CD4-positive, alpha-beta T cell treated with Interleukin-15 for 1 hour (primary cell): ENCODE results near the gene PTTG1.
A peak's percentile ranks its signal among the peaks of the same experiment; 100 is the strongest.
"Not testable (repeated sequence)": the region's sequence is repeated elsewhere in the genome, so short reads cannot be mapped to it uniquely, and the experiment has no call there.

ENCODE experiments used
- DNase-seq: peaks from one replicate; pipeline ENCODE4 v3.0.0-alpha.2; 2020

The PTTG1 gene

DNA sequence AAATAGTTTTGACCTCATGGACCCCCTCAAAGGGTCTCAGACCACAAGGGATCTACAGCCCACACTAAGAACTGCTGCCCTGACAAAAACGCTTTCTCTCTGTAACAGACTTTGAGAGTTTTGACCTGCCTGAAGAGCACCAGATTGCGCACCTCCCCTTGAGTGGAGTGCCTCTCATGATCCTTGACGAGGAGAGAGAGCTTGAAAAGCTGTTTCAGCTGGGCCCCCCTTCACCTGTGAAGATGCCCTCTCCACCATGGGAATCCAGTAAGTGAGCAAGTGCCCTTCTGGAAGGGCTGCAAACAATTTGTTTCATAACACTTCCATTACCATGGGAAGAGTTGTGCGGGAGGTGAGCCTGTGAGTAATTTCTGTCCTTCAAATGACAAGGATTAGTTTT, 6.0 kb downstream of the PTTG1 start:
- DNase-seq, result no peak

DNA sequence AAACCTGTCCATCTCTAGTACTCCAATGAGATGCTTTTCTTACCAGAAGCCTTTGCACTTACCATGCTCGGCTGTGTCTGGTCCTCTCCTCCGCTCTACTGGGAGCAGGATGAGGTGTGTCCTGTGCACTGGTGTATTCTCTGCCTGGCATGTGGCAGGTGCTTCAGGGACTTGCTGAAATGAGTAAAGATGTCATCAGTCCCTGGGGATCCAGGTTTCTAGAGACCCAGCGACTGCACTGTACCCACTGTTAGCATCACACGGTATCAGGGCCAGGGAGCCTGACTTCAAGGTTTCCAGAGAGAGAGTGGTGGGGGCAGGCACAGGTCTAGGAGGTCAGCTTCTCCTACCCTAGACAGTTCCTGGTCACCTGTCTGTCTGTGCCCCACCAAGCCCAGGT, 10.5 kb downstream of the PTTG1 start:
- no peak for DNase-seq

DNA sequence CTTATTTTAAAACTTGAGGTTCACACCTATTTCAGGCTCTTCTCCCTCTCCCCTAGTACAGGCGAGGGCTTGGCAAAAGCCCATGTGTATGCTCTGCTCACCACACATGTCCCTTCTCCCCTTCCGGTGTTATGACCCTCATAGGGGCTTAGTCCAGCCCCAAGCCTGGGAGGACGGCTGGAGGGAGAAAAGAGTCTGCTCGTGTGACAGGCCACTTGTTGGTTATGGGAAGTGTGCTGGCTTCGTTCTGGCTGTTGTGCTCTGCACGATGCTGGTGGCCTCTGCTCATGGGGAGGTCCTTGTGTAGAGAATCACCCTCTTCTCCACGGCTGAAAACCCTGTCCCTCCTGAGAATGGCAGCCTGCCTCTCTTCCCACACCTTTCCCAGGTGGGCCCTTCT, 11.1 kb downstream of the PTTG1 start:
- no peak for DNase-seq

DNA sequence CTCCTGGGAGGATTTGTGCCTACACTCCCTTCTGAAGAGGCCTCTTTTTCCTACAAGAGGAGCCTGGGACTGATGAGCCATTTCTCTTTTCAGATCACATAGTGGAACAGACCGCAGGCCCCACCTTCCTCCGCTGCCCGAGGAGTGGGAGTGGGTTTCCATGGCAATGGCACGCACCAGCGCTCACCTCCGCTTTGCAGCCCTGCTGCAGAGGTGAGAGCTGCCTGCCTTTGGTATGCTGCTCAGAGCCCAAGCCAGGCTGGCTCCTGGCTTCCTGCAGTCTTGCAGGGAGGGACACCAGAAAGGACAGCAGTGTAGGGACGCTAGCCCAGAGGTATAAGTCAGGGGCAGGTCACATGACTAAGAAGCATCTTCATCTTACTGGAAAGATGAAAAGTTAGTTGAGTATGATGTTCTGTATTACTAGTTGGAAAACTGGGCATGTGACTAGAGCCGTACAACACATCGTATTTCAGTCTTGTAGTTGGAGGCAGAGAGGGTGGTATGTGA, 12.4 kb downstream of the PTTG1 start:
- DNase-seq, result peak; percentile 51

- DNase-seq, result no peak
Observed at GRCh38 chr5:160435532-160435931, 13.9 kb downstream of the PTTG1 start.

GRCh38 chr5:160436017-160436416, 14.4 kb downstream of the PTTG1 start:
- no peak for DNase-seq

- not testable (repeated sequence) for DNase-seq
Observed at GRCh38 chr5:160436661-160437060, 15.0 kb downstream of the PTTG1 start.

DNA sequence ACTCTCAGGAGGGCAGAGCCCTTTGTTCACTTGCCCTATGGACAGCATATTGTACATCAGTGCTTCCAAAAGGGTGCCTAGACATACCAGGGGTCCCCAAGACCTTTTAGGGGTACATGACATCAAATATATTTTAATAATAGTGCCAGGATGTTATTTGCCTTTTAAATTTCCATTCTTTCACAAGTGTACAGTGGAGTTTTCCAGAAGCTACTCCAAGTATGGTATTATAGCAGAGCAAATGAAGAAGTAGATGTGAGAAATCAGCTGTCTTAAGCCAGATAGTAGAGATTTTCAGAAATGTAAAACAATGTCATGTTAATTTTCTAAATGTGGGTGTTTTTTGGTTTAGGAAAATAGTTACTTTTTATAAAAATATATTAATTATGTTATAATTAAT, 15.6 kb downstream of the PTTG1 start:
- no peak for DNase-seq

DNA sequence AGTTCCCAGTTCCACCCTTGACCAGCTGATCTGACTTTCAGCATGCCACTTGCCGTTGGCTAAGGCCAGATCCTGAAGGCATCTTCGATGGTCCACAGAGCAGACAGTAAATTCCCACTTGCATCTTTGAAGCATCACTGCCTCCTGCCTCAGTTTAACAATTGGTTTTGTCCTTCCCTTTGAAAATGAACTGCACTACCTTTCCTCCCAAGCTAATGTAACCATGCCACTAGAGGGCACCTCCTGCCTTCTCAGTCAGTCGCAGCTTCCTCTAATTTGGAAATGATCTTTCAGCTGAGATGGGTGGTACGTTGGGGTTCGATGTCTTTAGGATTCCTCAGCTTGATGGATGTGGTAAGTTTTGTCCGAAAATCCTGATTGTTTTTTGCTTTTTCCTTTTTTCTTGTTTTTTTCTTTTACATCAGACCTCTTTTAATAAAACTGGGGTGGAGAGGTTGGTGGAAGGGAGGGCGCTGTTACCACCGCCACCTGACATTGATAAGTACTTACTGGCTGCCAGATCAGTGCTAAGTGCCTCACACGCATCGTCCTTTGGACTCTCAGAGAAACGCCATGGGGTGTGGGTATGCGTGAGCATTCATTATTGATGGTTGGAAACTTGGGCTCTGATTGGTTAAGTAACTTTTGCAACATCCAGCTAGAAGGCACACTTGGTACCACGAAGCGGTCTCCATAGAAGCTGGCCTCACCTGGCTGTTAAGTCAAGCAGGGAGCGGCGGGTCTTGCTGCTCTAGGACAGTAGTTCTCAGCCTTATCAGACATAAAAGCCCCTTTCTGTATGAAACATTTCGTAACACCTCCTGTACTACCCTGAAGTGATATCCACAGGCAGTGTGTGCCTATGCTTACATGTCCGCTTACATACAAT, 16.9 kb downstream of the PTTG1 start:
- peak; percentile 56 for DNase-seq

GRCh38 chr5:160439205-160439600, 17.5 kb downstream of the PTTG1 start:
- DNase-seq, result peak; percentile 80

DNA sequence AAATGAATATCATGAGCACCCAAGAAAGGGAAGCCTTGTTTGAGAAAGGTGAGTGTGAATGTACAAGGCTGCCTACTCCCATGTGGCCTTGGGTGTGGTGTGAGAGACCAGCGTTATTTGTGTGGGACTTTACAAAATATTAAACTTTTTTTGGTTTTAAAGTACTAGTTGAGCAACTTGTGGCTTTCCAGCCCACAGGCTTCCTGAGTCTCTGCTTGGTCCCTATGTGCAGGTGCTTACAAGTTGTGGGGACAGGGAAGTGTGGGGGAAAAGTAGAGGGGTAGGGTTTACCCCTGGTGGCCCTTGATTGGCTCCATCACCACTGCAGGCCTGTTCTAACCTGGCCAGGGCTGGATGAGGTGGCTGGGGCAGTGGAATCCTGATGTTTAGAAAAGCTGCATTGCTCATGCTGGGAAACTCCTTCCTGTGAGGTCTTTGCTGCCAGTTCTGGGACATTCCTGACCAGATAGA, 19.7 kb downstream of the PTTG1 start:
- DNase-seq, result no peak

GRCh38 chr5:160442824-160443431, 21.3 kb downstream of the PTTG1 start:
- DNase-seq, result no peak

- DNase-seq, result no peak
Observed at GRCh38 chr5:160444407-160444806, 22.8 kb downstream of the PTTG1 start.

DNA sequence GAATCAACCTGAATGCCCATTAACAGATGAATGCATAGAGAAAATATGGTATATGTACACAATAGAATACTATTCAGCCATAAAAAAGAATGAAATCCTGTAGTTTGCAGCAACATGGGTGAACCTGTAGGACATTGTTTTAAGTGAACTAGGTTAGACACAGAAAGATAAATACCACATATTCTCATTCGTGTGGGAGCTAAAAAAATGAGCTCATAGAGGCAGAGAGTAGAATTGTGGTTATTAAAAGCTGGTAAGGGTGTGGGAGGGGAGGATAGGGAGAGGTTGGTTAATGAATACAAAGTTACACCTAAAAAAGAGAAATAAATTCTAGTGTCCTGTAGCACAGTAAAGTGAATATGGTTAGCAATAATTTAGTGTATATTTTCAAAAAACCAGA, 23.5 kb downstream of the PTTG1 start:
- DNase-seq, result no peak

- no peak for DNase-seq
Observed at GRCh38 chr5:160445751-160446150, 24.1 kb downstream of the PTTG1 start.

GRCh38 chr5:160448886-160449285, 27.2 kb downstream of the PTTG1 start:
- DNase-seq, result no peak

DNA sequence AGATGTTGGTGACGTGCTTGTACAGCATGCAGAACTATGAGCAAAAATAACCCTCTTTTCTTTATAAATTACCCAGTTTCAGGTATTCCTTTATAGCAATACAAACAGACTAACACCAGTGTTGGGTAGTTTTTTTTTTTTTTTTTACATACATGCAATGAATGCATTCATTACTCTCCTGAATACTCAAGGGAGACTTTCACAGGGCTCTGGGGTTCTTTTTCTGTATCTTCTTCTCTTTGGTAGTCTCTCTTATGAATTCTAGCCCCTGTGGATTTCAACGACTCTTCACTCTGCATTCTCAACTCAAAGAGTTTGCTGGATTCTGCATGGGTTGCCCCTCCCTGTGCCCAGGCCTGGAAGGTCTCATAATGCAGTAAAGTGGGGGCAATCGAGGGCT, 27.8 kb downstream of the PTTG1 start:
- no peak for DNase-seq

- DNase-seq, result no peak
Observed at GRCh38 chr5:160450164-160450932, 28.7 kb downstream of the PTTG1 start.

DNA sequence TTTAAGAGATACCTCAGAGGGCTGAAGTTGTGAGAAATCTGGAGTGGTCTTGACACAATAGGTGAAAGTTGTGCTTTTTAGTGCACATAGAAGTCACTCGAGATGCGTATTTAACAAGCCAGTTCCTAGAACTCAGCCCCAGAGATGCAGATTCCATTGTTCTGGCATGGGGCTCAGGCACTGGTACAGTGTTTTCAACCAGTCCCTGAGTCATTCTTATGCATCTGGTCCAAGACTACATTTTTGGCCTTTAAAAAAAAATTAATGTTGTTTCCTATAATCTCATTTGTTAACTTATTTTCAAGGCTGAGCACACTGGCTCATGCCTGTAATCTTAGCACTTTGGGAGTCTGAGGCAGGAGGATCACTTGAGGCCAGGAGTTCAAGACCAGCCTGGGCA, 29.6 kb downstream of the PTTG1 start:
- DNase-seq, result no peak

DNA sequence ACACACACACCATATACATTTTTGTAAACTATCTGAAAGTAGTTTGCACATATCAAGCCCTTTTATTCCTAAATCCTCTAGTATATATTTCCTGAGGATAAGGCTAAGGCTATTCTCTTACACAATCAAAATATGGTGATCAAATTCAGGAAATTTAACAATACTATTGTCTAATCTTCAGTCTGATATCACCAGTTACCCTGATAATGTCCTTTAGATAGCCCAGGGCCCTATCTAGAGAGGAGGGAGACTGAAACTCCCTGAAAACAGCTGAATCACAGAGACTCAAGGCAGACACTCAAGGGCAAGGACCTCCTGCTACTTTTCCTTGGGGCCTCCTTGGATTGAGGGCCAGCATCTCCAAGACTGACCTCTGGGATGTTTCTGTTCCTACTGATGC, 30.4 kb downstream of the PTTG1 start:
- no peak for DNase-seq

DNA sequence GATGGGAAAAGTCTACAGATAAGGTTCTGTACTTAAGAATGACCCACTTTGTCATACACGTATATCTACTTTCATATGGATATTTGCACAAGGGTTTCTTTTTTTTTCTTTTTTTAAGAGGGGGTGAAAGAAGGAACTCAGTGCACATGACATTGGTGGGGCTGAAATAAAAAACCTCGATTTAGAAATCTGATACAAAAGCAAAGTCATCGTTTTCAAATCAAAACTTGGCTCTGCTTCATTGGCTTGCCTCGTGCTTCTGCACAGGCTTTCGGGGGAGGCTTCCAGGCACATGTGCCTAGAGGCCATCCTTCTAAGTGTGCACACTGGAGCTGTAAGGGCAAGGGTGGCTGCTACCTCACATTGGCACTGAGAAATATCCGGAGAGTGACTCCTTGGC, 31.1 kb downstream of the PTTG1 start:
- no peak for DNase-seq

GRCh38 chr5:160453751-160454150, 32.1 kb downstream of the PTTG1 start:
- DNase-seq, result no peak

DNA sequence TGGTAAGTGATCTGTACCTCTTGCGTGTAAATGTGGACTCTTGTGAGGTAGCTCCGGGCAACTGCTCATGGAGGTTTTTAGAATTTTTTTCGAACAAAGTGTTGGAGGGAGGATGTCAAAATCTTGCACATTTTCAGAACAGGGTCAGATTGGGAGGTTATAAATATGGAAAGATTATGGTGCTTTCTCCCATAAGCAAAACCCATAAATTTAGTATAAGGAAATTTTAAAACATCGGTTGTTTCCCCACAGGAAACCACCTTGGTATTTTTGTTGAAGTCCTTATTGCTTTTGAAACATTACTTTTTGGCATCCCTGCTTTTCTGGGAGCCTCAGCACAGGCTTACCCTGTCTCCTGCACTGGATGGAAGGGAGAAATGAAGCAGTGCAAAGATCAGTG, 33.9 kb downstream of the PTTG1 start:
- DNase-seq, result no peak
